ENCODE results near the gene TMEM178B. TPM values are rescaled to one million over a fixed set of nuclear protein-coding genes. Genes with fewer than 3 reads are reported as not detected.

The TMEM178B gene
- polyA plus RNA-seq, 1 donor from 2014 or later = 40.7 TPM

GRCh38 chr7:141123522-141123921 lies 49.7 kb downstream of the TMEM178B start:
- H3K27ac ChIP-seq (ENCODE audit: low read length) = no peak overlapping the region
- no peak overlapping the region for H3K4me3 ChIP-seq (ENCODE audit: low read length)
- H3K9me2 ChIP-seq (ENCODE audit: insufficient read depth, low read length) = no peaks in the 10 kb centered on the region
- TF ChIP-seq EP300 (conservative IDR thresholded peaks at IDR 0.05; ENCODE audit: poor library complexity, severe bottlenecking) (no peak), CTCF (IDR thresholded peaks at IDR 0.05; ENCODE audit: poor library complexity, severe bottlenecking) (no peak), POLR2AphosphoS5 (IDR thresholded peaks at IDR 0.05) (no peak), MXI1 (conservative IDR thresholded peaks at IDR 0.05; ENCODE audit: poor library complexity, severe bottlenecking) (no peak), EZH2 (IDR thresholded peaks at IDR 0.05; ENCODE audit: borderline replicate concordance, insufficient read depth, low read length, poor library complexity, severe bottlenecking) (no peak), RAD21 (conservative IDR thresholded peaks at IDR 0.05) (no peak), SMC3 (conservative IDR thresholded peaks at IDR 0.05; ENCODE audit: poor library complexity) (no peak), REST (IDR thresholded peaks at IDR 0.05; ENCODE audit: borderline replicate concordance) (no peak)
- H3F3A ChIP-seq (ENCODE audit: insufficient read depth, low read length, poor library complexity, severe bottlenecking) = no peaks in the 10 kb centered on the region
- H3K36me3 ChIP-seq (ENCODE audit: insufficient read depth, low read length) = no peaks in the 10 kb centered on the region
- H2AFZ ChIP-seq (ENCODE audit: low read depth, low read length) = no peak overlapping the region
- H3K9ac ChIP-seq (ENCODE audit: low read length) = no peak overlapping the region
- no peaks in the 10 kb centered on the region for H4K20me1 ChIP-seq (ENCODE audit: insufficient read depth)
- no peaks in the 10 kb centered on the region for H3K9me3 ChIP-seq (ENCODE audit: low read length)
- peaks cover 51% of the 10 kb centered on the region for H3K79me2 ChIP-seq (replicated peaks; ENCODE audit: insufficient read depth, low read length)
- H3K27me3 ChIP-seq (ENCODE audit: insufficient read depth, low read depth, low read length) = no peaks in the 10 kb centered on the region
- no peak overlapping the region for H3K4me2 ChIP-seq (ENCODE audit: low read length)

- H3K9me2 ChIP-seq (ENCODE audit: insufficient read depth, low read length) = no peaks in the 10 kb centered on the region
- H3K9ac ChIP-seq (ENCODE audit: low read length) = no peak overlapping the region
- no peak overlapping the region for H3K27ac ChIP-seq (ENCODE audit: low read length)
- no peaks in the 10 kb centered on the region for H3F3A ChIP-seq (ENCODE audit: insufficient read depth, low read length, poor library complexity, severe bottlenecking)
- H3K79me2 ChIP-seq (replicated peaks; ENCODE audit: insufficient read depth, low read length) = peaks cover 52% of the 10 kb centered on the region
- no peaks in the 10 kb centered on the region for H3K9me3 ChIP-seq (ENCODE audit: low read length)
- no peaks in the 10 kb centered on the region for H3K27me3 ChIP-seq (ENCODE audit: insufficient read depth, low read depth, low read length)
- H3K4me2 ChIP-seq (ENCODE audit: low read length) = no peak overlapping the region
- TF ChIP-seq TAF1 (IDR thresholded peaks at IDR 0.05; ENCODE audit: low read depth) = no peak
- no peak for TF ChIP-seq RAD21 (conservative IDR thresholded peaks at IDR 0.05)
- no peak for TF ChIP-seq CTCF (IDR thresholded peaks at IDR 0.05; ENCODE audit: poor library complexity, severe bottlenecking)
- no peak for TF ChIP-seq EZH2 (IDR thresholded peaks at IDR 0.05; ENCODE audit: borderline replicate concordance, insufficient read depth, low read length, poor library complexity, severe bottlenecking)
- no peak for TF ChIP-seq REST (IDR thresholded peaks at IDR 0.05; ENCODE audit: borderline replicate concordance)
- TF ChIP-seq POLR2AphosphoS5 (IDR thresholded peaks at IDR 0.05) = no peak
- TF ChIP-seq SMC3 (conservative IDR thresholded peaks at IDR 0.05; ENCODE audit: poor library complexity) = no peak
- TF ChIP-seq MXI1 (conservative IDR thresholded peaks at IDR 0.05; ENCODE audit: poor library complexity, severe bottlenecking) = no peak
- no peak for TF ChIP-seq EP300 (conservative IDR thresholded peaks at IDR 0.05; ENCODE audit: poor library complexity, severe bottlenecking)
- H2AFZ ChIP-seq (ENCODE audit: low read depth, low read length) = no peak overlapping the region
- H3K36me3 ChIP-seq (ENCODE audit: insufficient read depth, low read length) = no peaks in the 10 kb centered on the region
- no peak overlapping the region for H3K4me3 ChIP-seq (ENCODE audit: low read length)
- no peaks in the 10 kb centered on the region for H4K20me1 ChIP-seq (ENCODE audit: insufficient read depth)
Measured at GRCh38 chr7:141126107-141126506, 52.2 kb downstream of the TMEM178B start.

All from neural cell (in vitro differentiated cells).